ENCODE measurements around the gene DDX10. TPM values are rescaled to one million over a fixed set of nuclear protein-coding genes. Genes with fewer than 3 reads are reported as not detected.
A peak's percentile ranks its signal among the peaks of the same experiment; 100 is the strongest.

Gene DDX10
- total and polyA plus RNA-seq, 2 experiments from 2014 or later = 32.4 to 37.8 TPM

DNA sequence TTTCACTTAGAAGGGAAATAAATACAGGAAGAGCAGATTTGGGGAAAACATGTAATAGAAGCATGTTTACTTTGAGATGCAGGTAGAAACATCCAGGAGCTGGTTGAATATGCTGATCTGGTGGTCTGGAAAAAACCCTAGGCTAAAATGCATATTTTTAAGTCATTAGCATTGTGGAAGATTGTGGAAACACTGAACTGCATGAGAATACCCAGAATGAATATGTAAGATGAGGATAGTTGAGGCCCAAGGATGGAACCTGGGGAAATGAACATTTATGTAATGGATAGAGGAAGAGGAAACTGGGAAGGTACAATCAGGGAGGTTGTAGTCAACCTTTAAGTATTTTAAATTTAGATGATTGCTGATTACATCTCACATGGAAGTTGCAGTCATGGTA is 269.4 kb downstream of the DDX10 start:
- no peak for DNase-seq (ENCODE audit: low spot score)
- TF ChIP-seq ZNF331 (CRISPR knock-in tag; IDR thresholded peaks at IDR 0.05; ENCODE audit: low read depth) (no peak), NANOG (IDR thresholded peaks at IDR 0.05; ENCODE audit: borderline replicate concordance) (no peak), ZNF114 (CRISPR knock-in tag; IDR thresholded peaks at IDR 0.05) (no peak), POLR2AphosphoS5 (IDR thresholded peaks at IDR 0.05; ENCODE audit: low read depth) (no peak), EZH2 (IDR thresholded peaks at IDR 0.05; ENCODE audit: low read depth, unreplicated experiment) (no peak), STAT1 (IDR thresholded peaks at IDR 0.05; ENCODE audit: unreplicated experiment) (no peak), EZH2phosphoT487 (IDR thresholded peaks at IDR 0.05; ENCODE audit: unreplicated experiment) (no peak), JUNB (IDR thresholded peaks at IDR 0.05; ENCODE audit: unreplicated experiment) (no peak), CREB1 (CRISPR knock-in tag; IDR thresholded peaks at IDR 0.05; ENCODE audit: low read depth) (no peak)
- TF ChIP-seq, protein P1, sequence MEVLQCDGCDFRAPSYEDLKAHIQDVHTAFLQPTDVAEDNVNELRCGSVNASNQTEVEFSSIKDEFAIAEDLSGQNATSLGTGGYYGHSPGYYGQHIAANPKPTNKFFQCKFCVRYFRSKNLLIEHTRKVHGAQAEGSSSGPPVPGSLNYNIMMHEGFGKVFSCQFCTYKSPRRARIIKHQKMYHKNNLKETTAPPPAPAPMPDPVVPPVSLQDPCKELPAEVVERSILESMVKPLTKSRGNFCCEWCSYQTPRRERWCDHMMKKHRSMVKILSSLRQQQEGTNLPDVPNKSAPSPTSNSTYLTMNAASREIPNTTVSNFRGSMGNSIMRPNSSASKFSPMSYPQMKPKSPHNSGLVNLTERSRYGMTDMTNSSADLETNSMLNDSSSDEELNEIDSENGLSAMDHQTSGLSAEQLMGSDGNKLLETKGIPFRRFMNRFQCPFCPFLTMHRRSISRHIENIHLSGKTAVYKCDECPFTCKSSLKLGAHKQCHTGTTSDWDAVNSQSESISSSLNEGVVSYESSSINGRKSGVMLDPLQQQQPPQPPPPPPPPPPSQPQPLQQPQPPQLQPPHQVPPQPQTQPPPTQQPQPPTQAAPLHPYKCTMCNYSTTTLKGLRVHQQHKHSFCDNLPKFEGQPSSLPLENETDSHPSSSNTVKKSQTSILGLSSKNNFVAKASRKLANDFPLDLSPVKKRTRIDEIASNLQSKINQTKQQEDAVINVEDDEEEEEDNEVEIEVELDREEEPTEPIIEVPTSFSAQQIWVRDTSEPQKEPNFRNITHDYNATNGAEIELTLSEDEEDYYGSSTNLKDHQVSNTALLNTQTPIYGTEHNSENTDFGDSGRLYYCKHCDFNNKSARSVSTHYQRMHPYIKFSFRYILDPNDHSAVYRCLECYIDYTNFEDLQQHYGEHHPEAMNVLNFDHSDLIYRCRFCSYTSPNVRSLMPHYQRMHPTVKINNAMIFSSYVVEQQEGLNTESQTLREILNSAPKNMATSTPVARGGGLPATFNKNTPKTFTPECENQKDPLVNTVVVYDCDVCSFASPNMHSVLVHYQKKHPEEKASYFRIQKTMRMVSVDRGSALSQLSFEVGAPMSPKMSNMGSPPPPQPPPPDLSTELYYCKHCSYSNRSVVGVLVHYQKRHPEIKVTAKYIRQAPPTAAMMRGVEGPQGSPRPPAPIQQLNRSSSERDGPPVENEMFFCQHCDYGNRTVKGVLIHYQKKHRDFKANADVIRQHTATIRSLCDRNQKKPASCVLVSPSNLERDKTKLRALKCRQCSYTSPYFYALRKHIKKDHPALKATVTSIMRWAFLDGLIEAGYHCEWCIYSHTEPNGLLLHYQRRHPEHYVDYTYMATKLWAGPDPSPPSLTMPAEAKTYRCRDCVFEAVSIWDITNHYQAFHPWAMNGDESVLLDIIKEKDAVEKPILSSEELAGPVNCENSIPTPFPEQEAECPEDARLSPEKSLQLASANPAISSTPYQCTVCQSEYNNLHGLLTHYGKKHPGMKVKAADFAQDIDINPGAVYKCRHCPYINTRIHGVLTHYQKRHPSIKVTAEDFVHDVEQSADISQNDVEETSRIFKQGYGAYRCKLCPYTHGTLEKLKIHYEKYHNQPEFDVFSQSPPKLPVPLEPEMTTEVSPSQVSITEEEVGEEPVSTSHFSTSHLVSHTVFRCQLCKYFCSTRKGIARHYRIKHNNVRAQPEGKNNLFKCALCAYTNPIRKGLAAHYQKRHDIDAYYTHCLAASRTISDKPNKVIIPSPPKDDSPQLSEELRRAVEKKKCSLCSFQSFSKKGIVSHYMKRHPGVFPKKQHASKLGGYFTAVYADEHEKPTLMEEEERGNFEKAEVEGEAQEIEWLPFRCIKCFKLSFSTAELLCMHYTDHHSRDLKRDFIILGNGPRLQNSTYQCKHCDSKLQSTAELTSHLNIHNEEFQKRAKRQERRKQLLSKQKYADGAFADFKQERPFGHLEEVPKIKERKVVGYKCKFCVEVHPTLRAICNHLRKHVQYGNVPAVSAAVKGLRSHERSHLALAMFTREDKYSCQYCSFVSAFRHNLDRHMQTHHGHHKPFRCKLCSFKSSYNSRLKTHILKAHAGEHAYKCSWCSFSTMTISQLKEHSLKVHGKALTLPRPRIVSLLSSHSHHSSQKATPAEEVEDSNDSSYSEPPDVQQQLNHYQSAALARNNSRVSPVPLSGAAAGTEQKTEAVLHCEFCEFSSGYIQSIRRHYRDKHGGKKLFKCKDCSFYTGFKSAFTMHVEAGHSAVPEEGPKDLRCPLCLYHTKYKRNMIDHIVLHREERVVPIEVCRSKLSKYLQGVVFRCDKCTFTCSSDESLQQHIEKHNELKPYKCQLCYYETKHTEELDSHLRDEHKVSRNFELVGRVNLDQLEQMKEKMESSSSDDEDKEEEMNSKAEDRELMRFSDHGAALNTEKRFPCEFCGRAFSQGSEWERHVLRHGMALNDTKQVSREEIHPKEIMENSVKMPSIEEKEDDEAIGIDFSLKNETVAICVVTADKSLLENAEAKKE (CRISPR knock-in tag; IDR thresholded peaks at IDR 0.05) = no peak
- TF ChIP-seq, protein P2, sequence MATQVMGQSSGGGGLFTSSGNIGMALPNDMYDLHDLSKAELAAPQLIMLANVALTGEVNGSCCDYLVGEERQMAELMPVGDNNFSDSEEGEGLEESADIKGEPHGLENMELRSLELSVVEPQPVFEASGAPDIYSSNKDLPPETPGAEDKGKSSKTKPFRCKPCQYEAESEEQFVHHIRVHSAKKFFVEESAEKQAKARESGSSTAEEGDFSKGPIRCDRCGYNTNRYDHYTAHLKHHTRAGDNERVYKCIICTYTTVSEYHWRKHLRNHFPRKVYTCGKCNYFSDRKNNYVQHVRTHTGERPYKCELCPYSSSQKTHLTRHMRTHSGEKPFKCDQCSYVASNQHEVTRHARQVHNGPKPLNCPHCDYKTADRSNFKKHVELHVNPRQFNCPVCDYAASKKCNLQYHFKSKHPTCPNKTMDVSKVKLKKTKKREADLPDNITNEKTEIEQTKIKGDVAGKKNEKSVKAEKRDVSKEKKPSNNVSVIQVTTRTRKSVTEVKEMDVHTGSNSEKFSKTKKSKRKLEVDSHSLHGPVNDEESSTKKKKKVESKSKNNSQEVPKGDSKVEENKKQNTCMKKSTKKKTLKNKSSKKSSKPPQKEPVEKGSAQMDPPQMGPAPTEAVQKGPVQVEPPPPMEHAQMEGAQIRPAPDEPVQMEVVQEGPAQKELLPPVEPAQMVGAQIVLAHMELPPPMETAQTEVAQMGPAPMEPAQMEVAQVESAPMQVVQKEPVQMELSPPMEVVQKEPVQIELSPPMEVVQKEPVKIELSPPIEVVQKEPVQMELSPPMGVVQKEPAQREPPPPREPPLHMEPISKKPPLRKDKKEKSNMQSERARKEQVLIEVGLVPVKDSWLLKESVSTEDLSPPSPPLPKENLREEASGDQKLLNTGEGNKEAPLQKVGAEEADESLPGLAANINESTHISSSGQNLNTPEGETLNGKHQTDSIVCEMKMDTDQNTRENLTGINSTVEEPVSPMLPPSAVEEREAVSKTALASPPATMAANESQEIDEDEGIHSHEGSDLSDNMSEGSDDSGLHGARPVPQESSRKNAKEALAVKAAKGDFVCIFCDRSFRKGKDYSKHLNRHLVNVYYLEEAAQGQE (IDR thresholded peaks at IDR 0.05; ENCODE audit: unreplicated experiment) = no peak
- TF ChIP-seq, protein P3, sequence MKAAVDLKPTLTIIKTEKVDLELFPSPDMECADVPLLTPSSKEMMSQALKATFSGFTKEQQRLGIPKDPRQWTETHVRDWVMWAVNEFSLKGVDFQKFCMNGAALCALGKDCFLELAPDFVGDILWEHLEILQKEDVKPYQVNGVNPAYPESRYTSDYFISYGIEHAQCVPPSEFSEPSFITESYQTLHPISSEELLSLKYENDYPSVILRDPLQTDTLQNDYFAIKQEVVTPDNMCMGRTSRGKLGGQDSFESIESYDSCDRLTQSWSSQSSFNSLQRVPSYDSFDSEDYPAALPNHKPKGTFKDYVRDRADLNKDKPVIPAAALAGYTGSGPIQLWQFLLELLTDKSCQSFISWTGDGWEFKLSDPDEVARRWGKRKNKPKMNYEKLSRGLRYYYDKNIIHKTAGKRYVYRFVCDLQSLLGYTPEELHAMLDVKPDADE (IDR thresholded peaks at IDR 0.05) = no peak
- TF ChIP-seq, protein P4, sequence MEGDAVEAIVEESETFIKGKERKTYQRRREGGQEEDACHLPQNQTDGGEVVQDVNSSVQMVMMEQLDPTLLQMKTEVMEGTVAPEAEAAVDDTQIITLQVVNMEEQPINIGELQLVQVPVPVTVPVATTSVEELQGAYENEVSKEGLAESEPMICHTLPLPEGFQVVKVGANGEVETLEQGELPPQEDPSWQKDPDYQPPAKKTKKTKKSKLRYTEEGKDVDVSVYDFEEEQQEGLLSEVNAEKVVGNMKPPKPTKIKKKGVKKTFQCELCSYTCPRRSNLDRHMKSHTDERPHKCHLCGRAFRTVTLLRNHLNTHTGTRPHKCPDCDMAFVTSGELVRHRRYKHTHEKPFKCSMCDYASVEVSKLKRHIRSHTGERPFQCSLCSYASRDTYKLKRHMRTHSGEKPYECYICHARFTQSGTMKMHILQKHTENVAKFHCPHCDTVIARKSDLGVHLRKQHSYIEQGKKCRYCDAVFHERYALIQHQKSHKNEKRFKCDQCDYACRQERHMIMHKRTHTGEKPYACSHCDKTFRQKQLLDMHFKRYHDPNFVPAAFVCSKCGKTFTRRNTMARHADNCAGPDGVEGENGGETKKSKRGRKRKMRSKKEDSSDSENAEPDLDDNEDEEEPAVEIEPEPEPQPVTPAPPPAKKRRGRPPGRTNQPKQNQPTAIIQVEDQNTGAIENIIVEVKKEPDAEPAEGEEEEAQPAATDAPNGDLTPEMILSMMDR (conservative IDR thresholded peaks at IDR 0.05; ENCODE audit: low read depth in 2 of 2) = no peak
- no peak for ATAC-seq
- Histone ChIP-seq H3F3A (replicated peaks; ENCODE audit: low read depth) (no peaks in the 10 kb centered on the region), H2AFZ (no peak overlapping the region), H3K4me3 (no peak overlapping the region), H3K9me2 (ENCODE audit: insufficient read depth) (peaks cover 7% of the 10 kb centered on the region), H3K27me3 (ENCODE audit: insufficient read depth) (no peaks in the 10 kb centered on the region), H3K4me2 (peak overlapping the region; percentile 65), H3K36me3 (ENCODE audit: insufficient read depth) (no peaks in the 10 kb centered on the region), H3K27ac (ENCODE audit: low read depth) (no peak overlapping the region; the same call in 1 of the 2 replicates), H3K79me2 (replicated peaks; ENCODE audit: insufficient read depth) (no peaks in the 10 kb centered on the region), H3K4me1 (ENCODE audit: insufficient read depth) (peaks cover 18% of the 10 kb centered on the region), H4K20me1 (replicated peaks; ENCODE audit: insufficient read depth) (no peaks in the 10 kb centered on the region)
- H3K27ac Mint-ChIP-seq = peak overlapping the region; percentile 73
- peaks cover 3% of the 10 kb centered on the region for H3K27me3 Mint-ChIP-seq (ENCODE audit: insufficient read depth, low read depth, poor library complexity)
- H3K4me1 Mint-ChIP-seq = peaks cover 30% of the 10 kb centered on the region
- H3K9me3 Mint-ChIP-seq = no peaks in the 10 kb centered on the region
- H3K36me3 Mint-ChIP-seq (ENCODE audit: low read depth) = no peaks in the 10 kb centered on the region; the same call in 2 of the 3 replicates
- no peak overlapping the region; the same call in 2 of the 3 replicates for H3K4me3 Mint-ChIP-seq
